Measurements from ENCODE around the gene RCCD1. TPM values are rescaled to one million over a fixed set of nuclear protein-coding genes. Genes with fewer than 3 reads are reported as not detected.

Gene RCCD1
- total and polyA plus RNA-seq, 2 of the 8 experiments (the other 6 are each of a cell fraction or from before 2014, with no cell fraction given), result 9.9 to 18.8 TPM

GRCh38 chr15:90954712-90955623 lies at the start of gene RCCD1 (continued):
- TF ChIP-seq, protein P1, sequence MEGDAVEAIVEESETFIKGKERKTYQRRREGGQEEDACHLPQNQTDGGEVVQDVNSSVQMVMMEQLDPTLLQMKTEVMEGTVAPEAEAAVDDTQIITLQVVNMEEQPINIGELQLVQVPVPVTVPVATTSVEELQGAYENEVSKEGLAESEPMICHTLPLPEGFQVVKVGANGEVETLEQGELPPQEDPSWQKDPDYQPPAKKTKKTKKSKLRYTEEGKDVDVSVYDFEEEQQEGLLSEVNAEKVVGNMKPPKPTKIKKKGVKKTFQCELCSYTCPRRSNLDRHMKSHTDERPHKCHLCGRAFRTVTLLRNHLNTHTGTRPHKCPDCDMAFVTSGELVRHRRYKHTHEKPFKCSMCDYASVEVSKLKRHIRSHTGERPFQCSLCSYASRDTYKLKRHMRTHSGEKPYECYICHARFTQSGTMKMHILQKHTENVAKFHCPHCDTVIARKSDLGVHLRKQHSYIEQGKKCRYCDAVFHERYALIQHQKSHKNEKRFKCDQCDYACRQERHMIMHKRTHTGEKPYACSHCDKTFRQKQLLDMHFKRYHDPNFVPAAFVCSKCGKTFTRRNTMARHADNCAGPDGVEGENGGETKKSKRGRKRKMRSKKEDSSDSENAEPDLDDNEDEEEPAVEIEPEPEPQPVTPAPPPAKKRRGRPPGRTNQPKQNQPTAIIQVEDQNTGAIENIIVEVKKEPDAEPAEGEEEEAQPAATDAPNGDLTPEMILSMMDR (IDR thresholded peaks at IDR 0.05; ENCODE audit: control extremely low read depth in 1 of 3, insufficient read depth in 1 of 3, low read depth in 1 of 3, low read length in 3 of 3), result no peak
- TF ChIP-seq HDAC2 (IDR thresholded peaks at IDR 0.05; ENCODE audit: borderline replicate concordance in 1 of 2, low read depth in 2 of 2, low read length in 2 of 2) (peak in 1 of 2 experiments; percentile 75; a peak in 1 of 4 replicates), MAFK (IDR thresholded peaks at IDR 0.05; ENCODE audit: low read depth, low read length) (no peak), SIN3A (conservative IDR thresholded peaks at IDR 0.05 in 1 of 2, IDR thresholded peaks at IDR 0.05 in 1 of 2; ENCODE audit: low read depth in 1 of 2, low read length in 2 of 2) (no peak), POLR2AphosphoS5 (IDR thresholded peaks at IDR 0.05; ENCODE audit: low read depth, low read length) (peak; percentile 85), EGR1 (IDR thresholded peaks at IDR 0.05; ENCODE audit: borderline replicate concordance, low read depth, low read length) (peak; percentile 55; the same call in 1 of the 2 replicates), HDAC6 (IDR thresholded peaks at IDR 0.05; ENCODE audit: low read depth, low read length) (no peak), SUZ12 (IDR thresholded peaks at IDR 0.05; ENCODE audit: low read length) (no peak), SRF (IDR thresholded peaks at IDR 0.05; ENCODE audit: low read depth, low read length) (no peak), FOSL1 (IDR thresholded peaks at IDR 0.05; ENCODE audit: insufficient read depth, low read depth, low read length) (no peak), POLR2A (IDR thresholded peaks at IDR 0.05; ENCODE audit: control extremely low read depth in 1 of 2, low read depth in 2 of 2, low read length in 2 of 2) (peak; percentile 79 to 95), BACH1 (IDR thresholded peaks at IDR 0.05; ENCODE audit: low read length) (no peak), MAX (IDR thresholded peaks at IDR 0.05) (peak; percentile 95), BCL11A (IDR thresholded peaks at IDR 0.05; ENCODE audit: low read depth in 2 of 2, low read length in 2 of 2) (no peak), ASH2L (IDR thresholded peaks at IDR 0.05; ENCODE audit: low read length) (peak; percentile 68), RAD21 (IDR thresholded peaks at IDR 0.05 in 1 of 2, conservative IDR thresholded peaks at IDR 0.05 in 1 of 2; ENCODE audit: low read depth in 2 of 2, low read length in 2 of 2) (no peak), KDM4A (IDR thresholded peaks at IDR 0.05; ENCODE audit: low read depth, low read length, severe bottlenecking) (peak; percentile 67), NRF1 (IDR thresholded peaks at IDR 0.05; ENCODE audit: low read depth, low read length) (no peak), KDM5A (IDR thresholded peaks at IDR 0.05; ENCODE audit: low read length) (no peak)
- TF ChIP-seq, protein P2, sequence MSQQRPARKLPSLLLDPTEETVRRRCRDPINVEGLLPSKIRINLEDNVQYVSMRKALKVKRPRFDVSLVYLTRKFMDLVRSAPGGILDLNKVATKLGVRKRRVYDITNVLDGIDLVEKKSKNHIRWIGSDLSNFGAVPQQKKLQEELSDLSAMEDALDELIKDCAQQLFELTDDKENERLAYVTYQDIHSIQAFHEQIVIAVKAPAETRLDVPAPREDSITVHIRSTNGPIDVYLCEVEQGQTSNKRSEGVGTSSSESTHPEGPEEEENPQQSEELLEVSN (IDR thresholded peaks at IDR 0.05), result peak; percentile 87

Measured in H1 (cell line).